Activated CD8-positive, alpha-beta memory T cell treated with anti-CD3 and anti-CD28 coated beads, Interleukin-2, amount 10 ng/mL, durations not matched to agents 7 days and 5 days (primary cell): Measurements from ENCODE around the gene EIF1. TPM values are rescaled to one million over a fixed set of nuclear protein-coding genes. Genes with fewer than 3 reads are reported as not detected.

ENCODE experiments used
- ATAC-seq: fragments of 150-1000 bp; cut with Tn5 transposase; one replicate; pipeline ENCODE4 v1.10.0; 2021; ENCODE audit warnings: moderate library complexity
- CTCF ChIA-PET: fragments of 350-600 bp; sonication (Branson Sonifier 250); formaldehyde crosslinking; loops from one replicate; lab custom pipeline; 2021; ENCODE audit warnings: antibody characterized with exemption; lab: Charles Lee
- DNase-seq: peaks from one replicate; pipeline ENCODE4 v3.0.0-alpha.2; 2020
- H3K27ac Mint-ChIP-seq: one replicate; pipeline ENCODE4 v1.8.0; 2021; ENCODE audit warnings: mild to moderate bottlenecking, mixed read lengths
- H3K27me3 Mint-ChIP-seq: one replicate; pipeline ENCODE4 v1.8.0; 2021; ENCODE audit warnings: mixed read lengths
- H3K36me3 Mint-ChIP-seq: one replicate; pipeline ENCODE4 v1.8.0; 2021; ENCODE audit warnings: mild to moderate bottlenecking, mixed read lengths
- H3K4me1 Mint-ChIP-seq: one replicate; pipeline ENCODE4 v1.8.0; 2021; ENCODE audit warnings: mixed read lengths
- H3K4me3 Mint-ChIP-seq: one replicate; pipeline ENCODE4 v1.8.0; 2021; ENCODE audit warnings: mild to moderate bottlenecking, moderate library complexity, mixed read lengths
- H3K9me3 Mint-ChIP-seq: one replicate; pipeline ENCODE4 v1.8.0; 2022; ENCODE audit warnings: low read depth, mixed read lengths
- total RNA-seq, 2 experiments: library from RNA; stranded (reverse); gene quantifications; one replicate each; pipeline ENCODE4 v1.2.3, GENCODE V29; 2021

EIF1 gene
- total RNA-seq, 2 experiments from 2014 or later: 593 to 900 TPM

GRCh38 chr17:41702712-41703111 lies 14.0 kb downstream of the EIF1 start:
- no peak overlapping the region for H3K4me3 Mint-ChIP-seq
- CTCF ChIA-PET: interaction anchor here (1.2 kb wide), 1 partner anchor 54 kb away, joined by 3 read pairs; no protein-coding TSS in a partner anchor
- H3K36me3 Mint-ChIP-seq: no peaks in the 10 kb centered on the region
- ATAC-seq: no peak
- H3K4me1 Mint-ChIP-seq: peaks cover 3% of the 10 kb centered on the region
- no peak for DNase-seq
- peaks cover 15% of the 10 kb centered on the region for H3K27me3 Mint-ChIP-seq
- H3K27ac Mint-ChIP-seq: no peak overlapping the region
- no peaks in the 10 kb centered on the region for H3K9me3 Mint-ChIP-seq

- peaks cover 3% of the 10 kb centered on the region for H3K4me1 Mint-ChIP-seq
- no peak for DNase-seq
- no peak for ATAC-seq
- CTCF ChIA-PET: interaction anchor here (1.8 kb wide), 1 partner anchor 9 kb away, joined by 9 read pairs; no protein-coding TSS in a partner anchor
- peaks cover 16% of the 10 kb centered on the region for H3K27me3 Mint-ChIP-seq
- H3K27ac Mint-ChIP-seq: no peak overlapping the region
- no peaks in the 10 kb centered on the region for H3K9me3 Mint-ChIP-seq
- H3K36me3 Mint-ChIP-seq: no peaks in the 10 kb centered on the region
- H3K4me3 Mint-ChIP-seq: no peak overlapping the region
Observed at GRCh38 chr17:41705271-41705991, 16.7 kb downstream of the EIF1 start.

GRCh38 chr17:41707803-41708669 lies 19.4 kb downstream of the EIF1 start:
- ATAC-seq: no peak

GRCh38 chr17:41710472-41711090 lies 21.9 kb downstream of the EIF1 start:
- Mint-ChIP-seq H3K27ac (no peak overlapping the region), H3K36me3 (no peaks in the 10 kb centered on the region), H3K4me1 (peaks cover 4% of the 10 kb centered on the region), H3K4me3 (no peak overlapping the region), H3K27me3 (peaks cover 17% of the 10 kb centered on the region), H3K9me3 (no peaks in the 10 kb centered on the region)
- CTCF ChIA-PET: interaction anchor here (0.7 to 1.7 kb wide), 4 partner anchors 15 to 62 kb away, joined by 3 to 12 read pairs (median 4); no protein-coding TSS in a partner anchor
- no peak for DNase-seq
- no peak for ATAC-seq

More at GRCh38 chr17:41707803-41708669, 19.4 kb downstream of the EIF1 start:
- Mint-ChIP-seq H3K27me3 (peaks cover 20% of the 10 kb centered on the region), H3K27ac (no peak overlapping the region), H3K4me3 (no peak overlapping the region), H3K36me3 (no peaks in the 10 kb centered on the region), H3K9me3 (no peaks in the 10 kb centered on the region), H3K4me1 (peaks cover 4% of the 10 kb centered on the region)
- DNase-seq: no peak
- CTCF ChIA-PET: interaction anchor here (0.8 to 3.1 kb wide), 6 partner anchors 12 to 104 kb away, joined by 3 to 15 read pairs (median 4); partner anchors contain the start of gene P3H4

GRCh38 chr17:41711669-41712400 lies 23.1 kb downstream of the EIF1 start, which contains the start of gene GAST:
TSS of gene GAST (plus strand) at chr17:41712331. CDS start at chr17:41715437, 3,106 bp downstream.
- H3K27ac Mint-ChIP-seq: no peak within 1 kb of the TSS
- no peak within 1 kb of the TSS for H3K4me3 Mint-ChIP-seq
- no peak for ATAC-seq
- CTCF ChIA-PET: interaction anchor here (0.7 kb wide), 1 partner anchor 19 kb away, joined by 3 read pairs; no protein-coding TSS in a partner anchor
- DNase-seq: no peak
- peaks cover 22% of the 10 kb centered on the region for H3K27me3 Mint-ChIP-seq
- H3K9me3 Mint-ChIP-seq: no peaks in the 10 kb centered on the region
- no peaks in the 10 kb centered on the region for H3K36me3 Mint-ChIP-seq
- H3K4me1 Mint-ChIP-seq: peaks cover 4% of the 10 kb centered on the region

DNA sequence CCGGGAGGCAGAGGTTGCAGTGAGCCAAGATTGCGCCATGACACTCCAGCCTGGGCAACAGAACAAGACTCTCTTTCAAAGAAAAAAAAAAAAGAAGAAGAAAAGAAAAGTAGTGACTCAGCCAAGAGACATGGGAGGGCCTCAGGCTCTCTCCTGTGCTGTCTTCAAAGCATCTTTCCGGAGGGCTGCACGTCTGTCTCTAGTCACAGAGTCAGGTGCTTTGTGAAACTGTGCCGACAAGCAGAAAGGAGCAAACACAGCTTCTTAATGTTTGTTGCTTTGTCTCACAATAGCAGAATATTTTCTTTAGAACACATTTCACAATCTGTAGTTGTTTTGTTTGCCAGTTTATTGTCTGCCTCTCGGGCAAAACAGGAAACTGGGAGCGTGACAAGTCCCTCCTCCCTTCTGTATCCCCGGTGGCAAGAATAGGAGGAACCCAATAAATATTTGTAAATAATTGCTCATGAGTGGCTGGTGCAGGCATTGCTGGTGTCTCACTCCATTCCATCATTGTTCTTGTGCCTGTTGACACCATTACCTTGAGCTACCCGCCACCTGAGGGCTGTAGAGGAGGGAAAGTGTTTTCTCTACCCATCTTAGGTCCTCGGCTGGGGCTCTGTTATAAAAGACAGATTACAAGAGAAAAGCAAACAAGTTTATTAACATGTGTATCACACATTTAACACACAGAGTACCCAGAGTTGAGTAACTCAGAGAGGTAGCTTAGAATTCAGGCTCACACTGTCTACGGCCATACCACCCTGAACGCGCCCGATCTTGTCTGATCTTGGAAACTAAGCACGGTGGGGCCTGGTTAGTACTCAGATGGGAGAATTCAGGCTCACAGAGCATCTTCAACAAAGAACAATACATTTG lies 29.0 kb downstream of the EIF1 start:
- Mint-ChIP-seq H3K4me3 (no peak overlapping the region), H3K27me3 (peaks cover 9% of the 10 kb centered on the region), H3K9me3 (no peaks in the 10 kb centered on the region), H3K27ac (no peak overlapping the region), H3K4me1 (no peaks in the 10 kb centered on the region), H3K36me3 (no peaks in the 10 kb centered on the region)
- ATAC-seq (no peak), DNase-seq (no peak)
- CTCF ChIA-PET: interaction anchor here (0.9 to 1.7 kb wide), 4 partner anchors 8 to 94 kb away, joined by 3 to 4 read pairs (median 4); partner anchors contain the start of gene P3H4

- peaks cover 7% of the 10 kb centered on the region for H3K27me3 Mint-ChIP-seq
- H3K36me3 Mint-ChIP-seq: no peaks in the 10 kb centered on the region
- H3K9me3 Mint-ChIP-seq: no peaks in the 10 kb centered on the region
- no peak overlapping the region for H3K4me3 Mint-ChIP-seq
- ATAC-seq: no peak
- H3K27ac Mint-ChIP-seq: no peak overlapping the region
- no peaks in the 10 kb centered on the region for H3K4me1 Mint-ChIP-seq
- CTCF ChIA-PET: interaction anchor here (0.9 to 1.7 kb wide), 4 partner anchors 8 to 93 kb away, joined by 3 to 4 read pairs (median 4); partner anchors contain the start of gene P3H4
- no peak for DNase-seq
Observed at GRCh38 chr17:41718287-41718645, 29.6 kb downstream of the EIF1 start.

DNA sequence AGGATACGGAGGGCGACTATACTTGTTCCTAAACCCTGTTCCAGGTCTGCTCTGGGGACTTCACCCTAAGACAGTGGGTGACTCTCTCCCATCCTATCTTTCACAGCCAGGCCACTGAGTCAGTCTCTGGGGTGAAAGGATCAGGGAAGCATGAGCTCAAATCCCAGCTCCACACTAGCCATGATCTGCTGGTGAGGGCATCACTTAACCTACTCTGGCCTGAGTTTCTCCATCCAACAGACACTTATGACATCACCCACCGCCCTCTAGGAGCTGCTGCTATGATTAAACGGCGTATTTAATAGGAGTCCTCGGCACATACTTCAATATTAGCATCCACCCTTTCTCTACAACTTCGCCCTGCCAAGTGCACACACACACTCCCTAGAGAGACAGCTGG lies 33.5 kb downstream of the EIF1 start:
- Mint-ChIP-seq H3K27ac (no peak overlapping the region), H3K4me3 (no peak overlapping the region), H3K36me3 (no peaks in the 10 kb centered on the region), H3K27me3 (no peaks in the 10 kb centered on the region), H3K4me1 (no peaks in the 10 kb centered on the region), H3K9me3 (no peaks in the 10 kb centered on the region)
- ATAC-seq (no peak), DNase-seq (no peak)
- CTCF ChIA-PET: interaction anchor here (1.0 kb wide), 1 partner anchor 80 kb away, joined by 3 read pairs; no protein-coding TSS in a partner anchor

- no peak overlapping the region for H3K4me3 Mint-ChIP-seq
- no peaks in the 10 kb centered on the region for H3K4me1 Mint-ChIP-seq
- DNase-seq (no peak), ATAC-seq (peak; percentile 30)
- H3K36me3 Mint-ChIP-seq: no peaks in the 10 kb centered on the region
- peaks cover 3% of the 10 kb centered on the region for H3K27me3 Mint-ChIP-seq
- CTCF ChIA-PET: interaction anchor here (1.3 kb wide), 1 partner anchor 14 kb away, joined by 3 read pairs; no protein-coding TSS in a partner anchor
- H3K9me3 Mint-ChIP-seq: no peaks in the 10 kb centered on the region
- H3K27ac Mint-ChIP-seq: no peak overlapping the region
Observed at GRCh38 chr17:41723801-41724475, 35.3 kb downstream of the EIF1 start.

DNA sequence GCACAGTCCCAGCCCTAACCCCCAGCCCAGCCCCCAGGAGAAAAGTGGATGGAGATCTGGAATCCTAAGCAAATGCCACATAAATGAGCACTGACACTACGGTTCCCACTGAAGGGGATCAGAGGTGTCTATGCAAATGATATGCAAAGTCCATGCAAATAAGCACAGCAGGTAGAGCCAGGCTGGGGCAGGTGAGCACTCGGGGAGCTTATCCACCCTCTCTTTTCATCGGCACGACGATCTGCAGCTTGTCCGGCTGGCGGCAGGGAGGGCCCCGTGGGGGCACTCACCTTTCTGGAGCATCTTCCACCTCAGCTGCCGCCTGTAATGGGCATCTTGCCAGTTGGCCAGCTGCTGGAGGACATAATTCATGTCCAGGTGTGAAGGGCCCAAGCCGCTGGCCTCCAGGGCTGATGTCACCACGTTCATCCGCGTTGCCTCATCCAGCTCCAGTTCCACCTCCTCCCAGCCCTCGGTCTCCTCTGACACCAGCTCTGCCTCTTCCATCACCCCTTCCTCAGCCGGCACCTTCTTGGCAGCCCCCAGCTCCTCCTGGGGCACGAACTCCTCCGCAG lies 35.9 kb downstream of the EIF1 start:
- Mint-ChIP-seq H3K27me3 (peaks cover 3% of the 10 kb centered on the region), H3K27ac (no peak overlapping the region), H3K4me1 (no peaks in the 10 kb centered on the region), H3K9me3 (no peaks in the 10 kb centered on the region), H3K4me3 (no peak overlapping the region), H3K36me3 (no peaks in the 10 kb centered on the region)
- DNase-seq (no peak), ATAC-seq (no peak)
- CTCF ChIA-PET: interaction anchor here (1.1 kb wide), 1 partner anchor 87 kb away, joined by 3 read pairs; the partner anchor contains the start of gene P3H4

- CTCF ChIA-PET: interaction anchor here (1.1 to 2.3 kb wide), 2 partner anchors 12 to 86 kb away, joined by 3 to 8 read pairs; partner anchors contain the start of gene P3H4
- H3K4me3 Mint-ChIP-seq: no peak overlapping the region
Observed at GRCh38 chr17:41725134-41725533, 36.4 kb downstream of the EIF1 start.

More at GRCh38 chr17:41725134-41725533, 36.4 kb downstream of the EIF1 start:
- ATAC-seq (no peak), DNase-seq (no peak)
- peaks cover 4% of the 10 kb centered on the region for H3K27me3 Mint-ChIP-seq
- H3K27ac Mint-ChIP-seq: no peak overlapping the region
- no peaks in the 10 kb centered on the region for H3K9me3 Mint-ChIP-seq
- no peaks in the 10 kb centered on the region for H3K36me3 Mint-ChIP-seq
- H3K4me1 Mint-ChIP-seq: no peaks in the 10 kb centered on the region
